Lower leg skin (tissue), 4 donors: ENCODE data around the gene ALDH18A1. TPM values are rescaled to one million over a fixed set of nuclear protein-coding genes. Genes with fewer than 3 reads are reported as not detected.

ENCODE experiments used
- DNase-seq, 2 donors: peaks; one replicate each; pipeline ENCODE4 v3.0.0-alpha.2; 2019; ENCODE audit warnings: low spot score in 2 of 2
- H3K4me3 ChIP-seq: fragments of 200-600 bp; sonication (generic); 2 replicates; pipeline ENCODE4 v1.5.1; 2017; ENCODE audit warnings: mild to moderate bottlenecking, low read depth; ENCODE audit not compliant: poor library complexity, severe bottlenecking
- CTCF ChIP-seq, 3 donors: fragments of 450-650 bp; IDR thresholded peaks; one replicate each; pipeline ENCODE4 v1.5.1; 2016; ENCODE audit warnings: antibody characterized with exemption in 3 of 3, mild to moderate bottlenecking in 3 of 3, moderate library complexity in 2 of 3
- POLR2A ChIP-seq, 2 donors: fragments of 450-650 bp; IDR thresholded peaks; one replicate each; pipeline ENCODE4 v1.6.1; 2016 to 2017; ENCODE audit warnings: antibody characterized with exemption in 2 of 2, mild to moderate bottlenecking in 1 of 2, moderate library complexity in 1 of 2
- WGBS, 2 donors: methylation state at CpG; one replicate each; pipeline ENCODE4 v1.1.5; 2018; 5-methylcytosine and 5-hydroxymethylcytosine counted together
- intact Hi-C: fragments of 100-400 bp; cut with DNase I; formaldehyde crosslinking; loops from one replicate; pipeline ENCODE4 v1.15.0; 2023; ENCODE audit warnings: low total_unique reads
- total RNA-seq, 4 donors: library from RNA; depleted of rRNA; stranded (reverse); fragments of >200 nt; gene quantifications; one replicate each; pipeline ENCODE4 v1.1.0, GENCODE V29; 2016

The ALDH18A1 gene
- total RNA-seq, 4 donors from 2014 or later, result 25.1 to 32.4 (median 29.1) TPM

GRCh38 chr10:95648138-95648537 is 8.4 kb downstream of the ALDH18A1 start:
- DNase-seq, result no peak
- no peak for TF ChIP-seq POLR2A (IDR thresholded peaks at IDR 0.05)
- no peak for TF ChIP-seq CTCF (IDR thresholded peaks at IDR 0.05)
- intact Hi-C loops, result no loop called here
- no peak overlapping the region for H3K4me3 ChIP-seq
- 96 to 97% methylated on average over 1 of the region's 1 CpG for WGBS, 2 donors

- DNase-seq, result no peak
- H3K4me3 ChIP-seq, result no peak overlapping the region
- intact Hi-C loops, result no loop called here
- no peak for TF ChIP-seq CTCF (IDR thresholded peaks at IDR 0.05)
- TF ChIP-seq POLR2A (IDR thresholded peaks at IDR 0.05), result no peak
- WGBS, 2 donors, result 91 to 100% methylated on average over 1 of the region's 1 CpG
Observed at GRCh38 chr10:95646160-95646559, 10.4 kb downstream of the ALDH18A1 start.

DNA sequence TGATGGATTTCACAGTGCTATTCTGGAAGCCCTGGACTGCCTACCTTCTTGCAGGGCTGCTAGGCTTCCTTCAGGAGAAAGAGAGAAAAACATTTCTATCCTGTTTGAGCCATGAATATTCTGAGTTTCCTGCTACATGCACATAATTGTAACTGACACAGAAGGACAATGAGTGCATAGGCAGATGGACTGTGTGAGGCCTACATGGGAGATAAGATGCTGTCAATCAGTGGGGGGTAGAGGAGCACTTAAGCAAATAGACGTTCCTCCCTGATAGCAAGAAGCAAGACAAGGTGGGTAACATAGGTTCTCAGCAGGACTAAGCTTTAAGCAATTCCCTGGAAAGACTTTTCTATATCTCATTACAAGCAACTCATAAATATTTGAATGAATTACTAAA is 11.6 kb downstream of the ALDH18A1 start:
- no peak overlapping the region for H3K4me3 ChIP-seq
- TF ChIP-seq POLR2A (IDR thresholded peaks at IDR 0.05) (no peak), CTCF (IDR thresholded peaks at IDR 0.05) (no peak)
- no peak for DNase-seq
- 72% methylated on average over 1 of the region's 1 CpG for WGBS, 2 donors
- intact Hi-C loops, result no loop called here

DNA sequence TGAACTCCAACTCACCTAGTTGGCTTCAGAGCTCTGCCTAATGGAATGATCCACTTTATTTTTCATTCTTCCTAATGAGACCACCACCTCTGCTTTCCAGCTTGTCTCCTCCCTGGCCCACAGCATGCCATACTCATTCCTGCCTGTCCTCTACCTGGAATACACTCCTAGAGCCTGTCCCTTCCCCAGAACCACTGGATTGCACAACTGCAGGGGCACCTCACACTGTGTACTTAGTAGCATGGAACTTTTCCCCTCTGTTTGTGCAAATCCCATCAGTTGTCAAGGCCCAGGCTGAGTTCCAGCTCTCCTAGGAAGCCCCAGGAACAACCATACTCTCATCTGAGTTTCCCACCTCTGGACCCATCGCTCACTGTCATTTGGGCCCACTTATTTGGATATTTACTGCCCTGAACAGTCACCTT is 15.6 kb downstream of the ALDH18A1 start:
- 100% methylated on average over 1 of the region's 1 CpG for WGBS, 2 donors
- intact Hi-C loops, result no loop called here
- no peak overlapping the region for H3K4me3 ChIP-seq
- DNase-seq, result no peak
- no peak for TF ChIP-seq CTCF (IDR thresholded peaks at IDR 0.05)
- no peak for TF ChIP-seq POLR2A (IDR thresholded peaks at IDR 0.05)

DNA sequence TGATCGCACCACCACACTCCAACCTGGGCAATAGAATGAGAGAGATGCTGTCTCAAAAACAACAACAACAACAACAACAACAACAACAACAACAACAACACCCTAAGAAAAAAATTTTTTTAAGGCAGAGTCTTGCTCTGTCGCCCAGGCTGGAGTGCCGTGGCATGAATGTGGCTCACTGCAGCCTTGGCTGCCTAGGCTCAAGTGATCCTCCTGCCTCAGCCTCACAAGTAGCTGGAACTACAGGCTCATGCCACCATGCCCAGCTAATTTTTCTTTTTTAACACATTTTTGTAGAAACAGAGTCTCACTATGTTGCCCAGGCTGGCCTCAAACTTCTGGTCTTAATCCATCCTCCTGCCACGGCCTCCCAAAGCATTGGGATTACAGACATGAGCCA is 18.6 kb downstream of the ALDH18A1 start:
- no peak for DNase-seq
- intact Hi-C loops, result no loop called here
- TF ChIP-seq POLR2A (IDR thresholded peaks at IDR 0.05) (no peak), CTCF (IDR thresholded peaks at IDR 0.05) (no peak)
- no peak overlapping the region for H3K4me3 ChIP-seq
- 95 to 97% methylated on average over 4 of the region's 4 CpGs for WGBS, 2 donors

GRCh38 chr10:95637140-95637539 is 19.4 kb downstream of the ALDH18A1 start:
- TF ChIP-seq POLR2A (IDR thresholded peaks at IDR 0.05) (no peak), CTCF (IDR thresholded peaks at IDR 0.05) (no peak)
- WGBS, 2 donors, result 93 to 95% methylated on average over 10 of the region's 10 CpGs
- intact Hi-C loops, result no loop called here
- no peak overlapping the region for H3K4me3 ChIP-seq
- no peak for DNase-seq
